HepG2 (cell line): ENCODE measurements around the gene SLC18A2. TPM values are rescaled to one million over a fixed set of nuclear protein-coding genes. Genes with fewer than 3 reads are reported as not detected.

Experiments
- CENPT ChIP-seq: sonication (generic); formaldehyde crosslinking; IDR thresholded peaks from 2 replicates; pipeline ENCODE4 v1.8.0; 2022; ENCODE audit warnings: low read depth, mild to moderate bottlenecking, moderate library complexity, missing genetic modification reagents
- ESRRA ChIP-seq: sonication (generic); formaldehyde crosslinking; IDR thresholded peaks from 2 replicates; pipeline ENCODE4 v1.5.1; 2020; ENCODE audit warnings: mild to moderate bottlenecking, low read depth, missing genetic modification reagents
- MTA3 ChIP-seq: sonication (generic); formaldehyde crosslinking; IDR thresholded peaks from 2 replicates; pipeline ENCODE4 v1.4.0; 2020; ENCODE audit warnings: missing genetic modification reagents
- RXRA ChIP-seq: sonication (generic); formaldehyde crosslinking; IDR thresholded peaks from 2 replicates; pipeline ENCODE4 v1.5.1; 2020; ENCODE audit warnings: missing genetic modification reagents
- SMC3 ChIP-seq: IDR thresholded peaks from 2 replicates; pipeline ENCODE4 v1.6.1; 2011; ENCODE audit warnings: low read length, improper control_type of control experiment
- TMF1 ChIP-seq: sonication (generic); formaldehyde crosslinking; IDR thresholded peaks from 2 replicates; pipeline ENCODE4 v1.8.1; 2022; ENCODE audit warnings: low read depth, missing genetic modification reagents
- ZNF282 ChIP-seq: fragments of 450-650 bp; IDR thresholded peaks from 2 replicates; pipeline ENCODE4 v1.6.1; 2018; ENCODE audit not compliant: partially characterized antibody
- ZNF33B ChIP-seq: sonication (generic); formaldehyde crosslinking; IDR thresholded peaks from 2 replicates; pipeline ENCODE4 v1.5.1; 2020; ENCODE audit warnings: mild to moderate bottlenecking, missing genetic modification reagents
- ZNF781 ChIP-seq: sonication (generic); formaldehyde crosslinking; IDR thresholded peaks from 2 replicates; pipeline ENCODE4 v1.5.1; 2020; ENCODE audit warnings: borderline replicate concordance, mild to moderate bottlenecking, missing genetic modification reagents; ENCODE audit errors: not compliant biosample characterization
- polyA plus RNA-seq, 8 experiments: library from polyadenylated mRNA; depleted of rRNA in 3 of 8; stranded (reverse) in 7 of 8; unstranded in 1 of 8; fragments of >200 nt; fragmentation: Illumina TruSeq in 4 of 8; extraction: Trizol in 4 of 8; gene quantifications; 2 replicates each; pipeline versions ENCODE4 v1.2.1 to v1.2.3, GENCODE V29; 2011 to 2016; ENCODE audit warnings: low read depth in 4 of 8, missing spikeins in 1 of 8, mixed read lengths in 1 of 8; ENCODE audit not compliant: insufficient read depth in 1 of 8
- total RNA-seq, 5 experiments: library from RNA; depleted of rRNA; stranded (reverse); fragments of >200 nt; fragmentation: Illumina TruSeq; extraction: Trizol; gene quantifications; 2 replicates each; pipeline ENCODE4 v1.2.3, GENCODE V29; 2016; ENCODE audit warnings: low read depth in 1 of 5
- TF ChIP-seq, protein P1 (sequence below): IDR thresholded peaks from 2 replicates; pipeline ENCODE4 v1.6.1; 2016; ENCODE audit warnings: low read depth, missing genetic modification reagents, missing compliant biosample characterization
- TF ChIP-seq, protein P2 (sequence below): sonication (generic); formaldehyde crosslinking; IDR thresholded peaks from 2 replicates; pipeline ENCODE4; 2020; ENCODE audit warnings: missing genetic modification reagents, mild to moderate bottlenecking, borderline replicate concordance
- TF ChIP-seq, protein P3 (sequence below): sonication (generic); formaldehyde crosslinking; IDR thresholded peaks from 2 replicates; pipeline ENCODE4 v1.4.0; 2020; ENCODE audit warnings: missing genetic modification reagents

Gene SLC18A2
- total and polyA plus RNA-seq, 2 of the 13 experiments (the other 11 are each of a cell fraction or from before 2014, with no cell fraction given): not detected

DNA sequence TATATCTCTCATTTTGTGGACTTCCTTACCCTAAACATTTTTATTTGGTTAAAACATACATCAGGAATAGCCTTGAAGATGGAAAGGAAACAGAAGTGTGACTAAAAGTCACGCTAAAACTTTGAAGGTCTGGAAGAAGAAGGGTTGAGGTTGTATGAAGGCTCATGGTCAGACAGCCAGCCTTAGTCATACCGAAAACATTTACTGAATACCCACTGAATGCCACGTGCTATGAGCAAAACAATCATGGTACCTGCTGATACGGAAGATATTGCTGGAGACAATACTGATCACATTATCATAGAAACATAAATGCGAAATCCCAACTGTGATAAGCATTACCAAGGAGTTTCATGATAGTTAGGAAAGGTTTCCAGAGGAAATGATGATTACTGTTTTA lies 70.3 kb downstream of the SLC18A2 start (continued):
- TF ChIP-seq, protein P1, sequence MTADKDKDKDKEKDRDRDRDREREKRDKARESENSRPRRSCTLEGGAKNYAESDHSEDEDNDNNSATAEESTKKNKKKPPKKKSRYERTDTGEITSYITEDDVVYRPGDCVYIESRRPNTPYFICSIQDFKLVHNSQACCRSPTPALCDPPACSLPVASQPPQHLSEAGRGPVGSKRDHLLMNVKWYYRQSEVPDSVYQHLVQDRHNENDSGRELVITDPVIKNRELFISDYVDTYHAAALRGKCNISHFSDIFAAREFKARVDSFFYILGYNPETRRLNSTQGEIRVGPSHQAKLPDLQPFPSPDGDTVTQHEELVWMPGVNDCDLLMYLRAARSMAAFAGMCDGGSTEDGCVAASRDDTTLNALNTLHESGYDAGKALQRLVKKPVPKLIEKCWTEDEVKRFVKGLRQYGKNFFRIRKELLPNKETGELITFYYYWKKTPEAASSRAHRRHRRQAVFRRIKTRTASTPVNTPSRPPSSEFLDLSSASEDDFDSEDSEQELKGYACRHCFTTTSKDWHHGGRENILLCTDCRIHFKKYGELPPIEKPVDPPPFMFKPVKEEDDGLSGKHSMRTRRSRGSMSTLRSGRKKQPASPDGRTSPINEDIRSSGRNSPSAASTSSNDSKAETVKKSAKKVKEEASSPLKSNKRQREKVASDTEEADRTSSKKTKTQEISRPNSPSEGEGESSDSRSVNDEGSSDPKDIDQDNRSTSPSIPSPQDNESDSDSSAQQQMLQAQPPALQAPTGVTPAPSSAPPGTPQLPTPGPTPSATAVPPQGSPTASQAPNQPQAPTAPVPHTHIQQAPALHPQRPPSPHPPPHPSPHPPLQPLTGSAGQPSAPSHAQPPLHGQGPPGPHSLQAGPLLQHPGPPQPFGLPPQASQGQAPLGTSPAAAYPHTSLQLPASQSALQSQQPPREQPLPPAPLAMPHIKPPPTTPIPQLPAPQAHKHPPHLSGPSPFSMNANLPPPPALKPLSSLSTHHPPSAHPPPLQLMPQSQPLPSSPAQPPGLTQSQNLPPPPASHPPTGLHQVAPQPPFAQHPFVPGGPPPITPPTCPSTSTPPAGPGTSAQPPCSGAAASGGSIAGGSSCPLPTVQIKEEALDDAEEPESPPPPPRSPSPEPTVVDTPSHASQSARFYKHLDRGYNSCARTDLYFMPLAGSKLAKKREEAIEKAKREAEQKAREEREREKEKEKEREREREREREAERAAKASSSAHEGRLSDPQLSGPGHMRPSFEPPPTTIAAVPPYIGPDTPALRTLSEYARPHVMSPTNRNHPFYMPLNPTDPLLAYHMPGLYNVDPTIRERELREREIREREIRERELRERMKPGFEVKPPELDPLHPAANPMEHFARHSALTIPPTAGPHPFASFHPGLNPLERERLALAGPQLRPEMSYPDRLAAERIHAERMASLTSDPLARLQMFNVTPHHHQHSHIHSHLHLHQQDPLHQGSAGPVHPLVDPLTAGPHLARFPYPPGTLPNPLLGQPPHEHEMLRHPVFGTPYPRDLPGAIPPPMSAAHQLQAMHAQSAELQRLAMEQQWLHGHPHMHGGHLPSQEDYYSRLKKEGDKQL (CRISPR knock-in tag): no peak
- TF ChIP-seq SMC3 (no peak), RXRA (CRISPR knock-in tag) (no peak), TMF1 (CRISPR knock-in tag) (no peak), ZNF282 (no peak), ZNF33B (CRISPR knock-in tag) (no peak), MTA3 (CRISPR knock-in tag) (no peak), ESRRA (CRISPR knock-in tag) (no peak), ZNF781 (CRISPR knock-in tag) (no peak), CENPT (CRISPR knock-in tag) (no peak)
- TF ChIP-seq, protein P2, sequence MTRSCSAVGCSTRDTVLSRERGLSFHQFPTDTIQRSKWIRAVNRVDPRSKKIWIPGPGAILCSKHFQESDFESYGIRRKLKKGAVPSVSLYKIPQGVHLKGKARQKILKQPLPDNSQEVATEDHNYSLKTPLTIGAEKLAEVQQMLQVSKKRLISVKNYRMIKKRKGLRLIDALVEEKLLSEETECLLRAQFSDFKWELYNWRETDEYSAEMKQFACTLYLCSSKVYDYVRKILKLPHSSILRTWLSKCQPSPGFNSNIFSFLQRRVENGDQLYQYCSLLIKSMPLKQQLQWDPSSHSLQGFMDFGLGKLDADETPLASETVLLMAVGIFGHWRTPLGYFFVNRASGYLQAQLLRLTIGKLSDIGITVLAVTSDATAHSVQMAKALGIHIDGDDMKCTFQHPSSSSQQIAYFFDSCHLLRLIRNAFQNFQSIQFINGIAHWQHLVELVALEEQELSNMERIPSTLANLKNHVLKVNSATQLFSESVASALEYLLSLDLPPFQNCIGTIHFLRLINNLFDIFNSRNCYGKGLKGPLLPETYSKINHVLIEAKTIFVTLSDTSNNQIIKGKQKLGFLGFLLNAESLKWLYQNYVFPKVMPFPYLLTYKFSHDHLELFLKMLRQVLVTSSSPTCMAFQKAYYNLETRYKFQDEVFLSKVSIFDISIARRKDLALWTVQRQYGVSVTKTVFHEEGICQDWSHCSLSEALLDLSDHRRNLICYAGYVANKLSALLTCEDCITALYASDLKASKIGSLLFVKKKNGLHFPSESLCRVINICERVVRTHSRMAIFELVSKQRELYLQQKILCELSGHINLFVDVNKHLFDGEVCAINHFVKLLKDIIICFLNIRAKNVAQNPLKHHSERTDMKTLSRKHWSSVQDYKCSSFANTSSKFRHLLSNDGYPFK (CRISPR knock-in tag): no peak
- TF ChIP-seq, protein P3, sequence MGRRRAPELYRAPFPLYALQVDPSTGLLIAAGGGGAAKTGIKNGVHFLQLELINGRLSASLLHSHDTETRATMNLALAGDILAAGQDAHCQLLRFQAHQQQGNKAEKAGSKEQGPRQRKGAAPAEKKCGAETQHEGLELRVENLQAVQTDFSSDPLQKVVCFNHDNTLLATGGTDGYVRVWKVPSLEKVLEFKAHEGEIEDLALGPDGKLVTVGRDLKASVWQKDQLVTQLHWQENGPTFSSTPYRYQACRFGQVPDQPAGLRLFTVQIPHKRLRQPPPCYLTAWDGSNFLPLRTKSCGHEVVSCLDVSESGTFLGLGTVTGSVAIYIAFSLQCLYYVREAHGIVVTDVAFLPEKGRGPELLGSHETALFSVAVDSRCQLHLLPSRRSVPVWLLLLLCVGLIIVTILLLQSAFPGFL (CRISPR knock-in tag): no peak
